Globus pallidus (tissue), 1 donor: Measurements from ENCODE around the gene FCRLA.
"Not testable (repeated sequence)": the region's sequence is repeated elsewhere in the genome, so short reads cannot be mapped to it uniquely, and the experiment has no call there.

ENCODE experiments used
- DNase-seq: peaks from one replicate; pipeline ENCODE4 v3.0.0-alpha.2; 2015; ENCODE audit warnings: low spot score

FCRLA gene

DNA sequence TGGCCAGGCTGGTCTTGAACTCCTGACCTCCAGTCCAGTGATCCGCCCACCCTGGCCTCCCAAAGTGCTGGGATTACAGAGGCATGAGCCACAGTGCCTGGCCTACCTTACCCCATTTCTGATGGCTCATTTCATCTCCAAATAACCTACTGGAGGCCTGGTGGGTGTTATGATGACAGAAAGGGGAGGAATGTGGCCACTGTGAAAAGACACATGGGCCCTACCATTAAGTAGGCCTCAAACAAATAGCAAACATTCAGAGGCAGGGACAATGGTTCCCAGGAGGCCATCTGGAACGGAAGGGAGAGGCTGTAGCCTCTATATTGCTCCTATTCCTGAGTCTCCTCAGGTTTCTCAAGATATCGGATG lies 932 bp upstream of the FCRLA start:
- DNase-seq: no peak

- DNase-seq: no peak
Measured at GRCh38 chr1:161707503-161707902, 474 bp downstream of the FCRLA start.

DNA sequence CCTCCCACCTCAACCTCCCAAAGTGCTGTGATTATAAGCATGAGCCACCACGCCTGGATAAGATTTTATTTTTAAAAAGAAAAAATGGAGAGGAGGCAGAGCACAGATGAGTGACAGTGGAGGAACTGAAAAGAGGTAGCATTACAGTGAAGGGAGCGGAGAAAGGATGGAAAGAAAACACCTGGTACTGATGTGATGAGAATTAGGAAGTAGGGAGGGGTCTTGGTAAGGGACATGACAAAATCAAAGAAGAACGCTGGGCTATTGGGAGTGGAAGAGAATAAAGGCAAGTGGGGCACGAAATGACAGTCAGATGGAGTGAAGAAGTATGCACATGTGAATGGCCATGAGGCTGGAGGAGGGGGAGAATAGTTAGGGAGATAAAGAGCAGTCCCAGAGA lies 2.3 kb downstream of the FCRLA start:
- no peak for DNase-seq

- DNase-seq: no peak
Measured at GRCh38 chr1:161710560-161710959, 3.5 kb downstream of the FCRLA start.

- DNase-seq: peak; percentile 16
Measured at GRCh38 chr1:161718559-161719324, 11.7 kb downstream of the FCRLA start.

- no peak for DNase-seq
Measured at GRCh38 chr1:161719325-161719611, 12.2 kb downstream of the FCRLA start.

DNA sequence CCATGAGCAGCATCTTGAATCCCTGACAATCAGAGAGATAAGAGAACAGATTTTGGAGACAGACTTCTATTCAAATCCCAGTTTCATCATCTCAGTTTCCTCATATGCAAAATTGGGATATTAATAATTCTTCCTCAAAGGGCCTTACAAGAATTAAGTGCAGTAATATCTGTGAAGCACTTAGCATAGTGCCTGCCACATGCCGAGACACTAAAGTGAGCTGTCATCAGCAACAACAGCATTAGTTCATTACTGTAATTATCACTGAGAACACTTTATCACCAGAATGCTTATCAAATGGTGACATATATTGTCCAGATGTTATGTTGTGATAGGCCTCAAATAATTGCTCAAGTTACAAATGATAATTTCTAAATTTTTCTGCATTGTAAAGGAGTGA lies 13.4 kb downstream of the FCRLA start:
- DNase-seq: no peak

DNA sequence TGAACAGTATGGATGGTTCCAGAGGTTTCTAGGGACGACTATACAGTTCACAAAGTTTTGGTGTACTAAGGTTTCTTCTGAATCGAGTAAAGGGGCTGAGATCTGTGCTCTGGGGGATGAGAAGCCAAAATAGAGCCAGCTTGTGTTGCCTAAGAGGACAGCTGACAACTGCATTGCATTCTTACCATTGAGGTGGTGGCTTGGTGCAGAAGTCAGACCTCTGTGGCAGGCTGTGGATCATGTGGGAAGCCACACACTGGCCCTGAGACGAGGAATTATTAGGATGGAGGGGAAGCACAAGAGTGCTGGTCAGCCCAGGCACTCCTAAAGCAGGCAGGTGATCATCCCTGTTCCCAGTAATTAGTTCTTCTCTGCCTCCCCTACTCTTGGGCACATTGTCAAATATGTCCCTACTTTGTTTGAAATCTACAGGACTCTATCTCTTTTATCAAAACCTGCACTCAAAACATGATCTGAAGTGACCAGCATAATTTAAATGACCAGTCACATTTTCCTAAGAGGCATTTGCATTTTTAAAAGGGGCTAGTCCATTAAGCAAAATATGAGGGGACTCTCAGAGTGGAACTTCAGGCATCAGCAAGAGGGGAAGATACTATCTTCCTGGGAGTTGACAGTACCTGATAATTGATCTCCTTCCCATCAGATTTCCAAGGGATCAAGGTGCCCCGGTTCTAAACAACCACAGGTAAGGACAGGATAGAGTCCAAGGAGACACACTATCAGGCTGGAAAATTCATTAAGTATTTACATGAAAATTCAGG lies 14.1 kb downstream of the FCRLA start, which contains the start of gene FCRLB:
Gene FCRLB (plus strand): TSS at position 589 of the 782 bp plus-strand sequence. CDS start 1,129 bp downstream, outside the sequence.
- DNase-seq: no peak

DNA sequence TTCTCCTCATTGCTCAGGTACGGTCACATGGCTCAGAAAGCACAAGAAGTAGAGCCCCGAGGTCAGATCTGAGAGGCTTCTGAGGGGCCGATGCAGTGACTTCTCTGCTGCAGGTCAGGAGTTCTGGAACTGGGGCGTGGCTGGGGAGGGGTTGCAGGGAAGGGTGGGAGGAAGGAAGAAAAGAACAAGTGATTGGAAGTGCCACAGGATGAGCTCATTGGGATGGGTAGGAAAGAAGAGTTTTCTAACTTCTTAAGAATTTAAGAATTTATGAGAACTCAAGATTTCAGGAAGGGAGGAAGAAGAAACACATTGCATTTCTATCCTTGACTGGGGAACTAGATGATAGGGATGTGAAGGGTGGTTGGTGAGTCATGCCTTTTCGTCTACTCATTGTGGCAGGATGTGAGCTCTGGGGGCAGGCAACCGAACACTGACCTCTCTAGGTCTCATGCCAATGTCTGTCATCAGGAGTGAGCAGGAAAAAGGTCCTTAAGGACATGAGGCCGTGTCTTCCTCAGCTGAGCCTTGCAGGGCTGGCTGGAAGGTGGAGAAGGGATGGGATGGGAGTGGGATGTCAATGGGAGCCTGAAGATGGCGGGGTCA lies 14.8 kb downstream of the FCRLA start:
- no peak for DNase-seq

- DNase-seq: no peak
Measured at GRCh38 chr1:161722406-161722805, 15.4 kb downstream of the FCRLA start.

- DNase-seq: no peak
Measured at GRCh38 chr1:161723459-161724141, 16.6 kb downstream of the FCRLA start.

DNA sequence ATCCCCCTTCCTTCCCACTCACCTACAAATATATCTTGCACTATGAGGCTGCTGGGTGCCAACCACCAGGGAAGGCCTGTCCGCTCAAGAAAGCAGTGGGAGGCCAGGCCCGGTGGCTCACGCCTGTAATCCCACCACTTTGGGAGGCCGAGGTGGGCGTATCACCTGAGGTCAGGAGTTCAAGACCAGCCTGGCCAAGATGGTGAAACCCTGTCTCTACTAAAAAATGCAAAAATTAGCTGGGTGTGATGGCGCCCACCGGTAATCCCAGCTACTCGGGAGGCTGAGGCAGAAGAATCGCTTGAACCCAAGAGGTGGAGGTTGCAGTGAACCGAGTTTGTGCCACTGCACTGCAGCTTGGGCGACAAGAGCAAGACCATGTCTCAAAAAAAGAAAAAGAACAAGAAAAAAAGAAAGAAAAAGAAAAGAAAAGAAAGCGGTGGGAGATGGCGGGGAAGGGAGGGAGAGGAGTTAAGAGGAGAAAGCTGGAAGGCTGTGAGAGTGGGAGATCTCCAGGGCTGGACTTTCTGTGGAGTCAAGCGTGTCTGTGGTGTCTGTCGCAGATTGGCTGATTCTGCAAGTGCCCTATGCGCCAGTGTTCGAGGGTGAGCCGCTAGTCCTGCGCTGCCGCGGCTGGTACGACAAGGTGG lies 18.4 kb downstream of the FCRLA start:
- not testable (repeated sequence) for DNase-seq

- DNase-seq: peak; percentile 10
Measured at GRCh38 chr1:161725908-161726472, 19.0 kb downstream of the FCRLA start.

- peak; percentile 40 for DNase-seq
Measured at GRCh38 chr1:161726473-161727255, 19.6 kb downstream of the FCRLA start.

DNA sequence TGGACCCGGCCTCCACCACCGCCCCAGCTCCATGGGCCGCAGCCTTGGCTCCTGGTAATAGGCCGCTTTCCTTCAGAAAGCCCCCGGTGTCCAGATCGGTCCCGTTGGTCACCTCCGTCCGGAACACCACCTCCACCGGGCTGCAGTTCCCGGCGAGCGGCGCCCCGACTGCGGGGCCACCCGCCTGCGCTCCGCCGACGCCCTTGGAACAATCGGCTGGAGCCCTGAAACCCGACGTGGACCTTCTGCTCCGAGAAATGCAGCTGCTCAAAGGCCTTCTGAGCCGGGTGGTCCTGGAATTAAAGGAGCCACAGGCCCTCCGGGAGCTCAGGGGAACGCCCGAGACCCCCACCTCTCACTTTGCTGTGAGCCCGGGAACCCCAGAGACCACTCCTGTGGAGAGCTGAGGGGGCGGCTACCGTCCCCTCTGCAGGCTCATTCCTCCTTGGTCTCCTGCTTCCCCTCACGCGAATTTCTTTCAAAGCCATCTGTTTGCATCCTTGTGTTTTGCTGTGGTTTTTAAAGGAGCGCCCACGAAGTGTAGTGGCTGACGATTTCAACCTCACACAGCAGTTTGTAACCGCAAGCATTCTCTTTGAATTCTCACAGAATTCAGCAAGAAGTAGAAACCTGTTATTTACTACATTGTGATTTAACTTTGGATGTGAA lies 20.4 kb downstream of the FCRLA start:
- no peak for DNase-seq

DNA sequence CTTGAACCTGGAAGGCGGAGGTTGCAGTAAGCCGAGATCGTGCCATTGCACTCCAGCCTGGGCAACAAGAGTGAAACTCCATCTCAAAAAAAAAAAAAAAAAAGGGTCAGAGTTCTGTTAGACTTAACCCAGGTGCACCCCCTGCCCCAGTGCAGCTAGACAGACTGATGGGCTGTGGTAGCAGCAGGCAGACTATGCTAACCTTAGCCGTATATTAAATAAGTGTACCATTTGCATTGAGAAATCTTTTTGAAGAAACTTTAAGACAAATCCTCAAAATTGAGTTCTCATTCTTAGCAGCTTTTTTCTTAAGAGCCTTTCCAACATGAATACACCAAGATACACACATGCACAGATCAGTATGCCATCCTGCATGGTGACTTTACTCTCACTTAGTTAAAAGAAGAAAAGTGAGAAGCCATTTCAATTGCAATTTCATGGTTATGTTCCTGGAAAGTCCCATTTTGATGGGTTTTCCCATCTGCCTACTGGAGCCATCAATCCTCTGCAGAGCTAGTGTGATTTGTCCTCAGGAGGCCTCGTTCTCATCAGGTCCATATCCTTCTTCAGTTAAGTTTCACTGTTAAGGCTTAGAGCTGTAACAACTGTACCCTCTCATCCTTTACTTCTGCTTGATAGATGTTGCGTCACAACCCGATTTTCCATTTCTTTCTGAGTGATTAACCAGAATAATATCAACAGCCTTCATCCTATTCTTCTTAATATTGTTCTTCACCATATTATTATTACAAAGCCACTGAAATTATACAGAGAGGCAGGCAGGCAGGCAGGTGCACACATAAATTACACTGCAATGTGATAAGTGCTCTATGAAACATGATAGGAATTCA lies 21.6 kb downstream of the FCRLA start:
- DNase-seq: no peak

GRCh38 chr1:161730050-161730564 lies 23.1 kb downstream of the FCRLA start:
- DNase-seq: no peak

- DNase-seq: no peak
Measured at GRCh38 chr1:161731241-161731640, 24.2 kb downstream of the FCRLA start.
